HCT116 (cell line): Measurements from ENCODE around the gene NHLRC1. TPM values are rescaled to one million over a fixed set of nuclear protein-coding genes. Genes with fewer than 3 reads are reported as not detected.

Experiments used
- ATAC-seq: fragments of 200-7000 bp; cut with Tn5 transposase; 2 replicates; pipeline ENCODE4 v1.9.1; 2020; ENCODE audit warnings: mild to moderate bottlenecking, moderate library complexity
- BruUV-seq: library from RNA; stranded (reverse); fragments of 400-500 nt; replicated peaks from 2 replicates; lab custom pipeline; 2021; lab: Mats Ljungman, UMichigan
- CTCF ChIA-PET: fragments of 300-600 bp; sonication (Branson Sonifier 250); formaldehyde crosslinking; loops from one replicate; lab custom pipeline; 2021; ENCODE audit warnings: antibody characterized with exemption; lab: Charles Lee
- POLR2A ChIA-PET: fragments of 300-600, 350-600 bp; sonication (Branson Sonifier 250); formaldehyde crosslinking; loops from one replicate; lab custom pipeline; 2021; ENCODE audit warnings: antibody characterized with exemption; lab: Charles Lee
- RAD21 ChIA-PET, 2 experiments: fragments of 300-600 bp; sonication (Branson Sonifier 250); formaldehyde crosslinking; loops; one replicate each; lab custom pipeline; 2023; ENCODE audit warnings: low total read pairs in 2 of 2; ENCODE audit not compliant: uncharacterized antibody in 2 of 2, unreplicated experiment in 2 of 2, low non-redundant PET in 1 of 2; lab: Charles Lee
- DNase-seq: peaks from one replicate; pipeline ENCODE4 v3.0.0-alpha.2; 2010; ENCODE audit warnings: low read depth, low spot score
- H2AFZ ChIP-seq: fragments of 200-600 bp; shearing (Covaris generic), sonication (generic); 2 replicates; pipeline ENCODE4 v1.6.1; 2017; ENCODE audit warnings: low read depth, mixed run types, mixed read lengths, antibody characterized with exemption, low read length; ENCODE audit not compliant: poor library complexity, severe bottlenecking
- H3K27ac ChIP-seq: 2 replicates; pipeline ENCODE4 v1.5.1; 2012; ENCODE audit warnings: low read depth, low read length
- H3K27me3 ChIP-seq: fragments of 200-600 bp; sonication (generic); 2 replicates; pipeline ENCODE4 v1.6.1; 2016; ENCODE audit warnings: mixed run types, low read length, mixed read lengths; ENCODE audit not compliant: insufficient read depth
- H3K36me3 ChIP-seq, 2 experiments: fragments of 200-500 bp in 1 of 2; fragments of 200-600 bp in 1 of 2; sonication (Bioruptor generic) in 1 of 2; sonication (generic) in 1 of 2; 2 replicates each; pipeline versions ENCODE4 v1.5.1 to v1.6.1; 2014 to 2016; ENCODE audit warnings: low read length in 2 of 2, inconsistent platforms in 1 of 2, mixed read lengths in 1 of 2, mixed run types in 1 of 2; ENCODE audit not compliant: insufficient read depth in 2 of 2, control insufficient read depth in 1 of 2
- H3K4me1 ChIP-seq, 2 experiments: fragments of 200-600 bp in 1 of 2; sonication (generic) in 1 of 2; 2 replicates each; pipeline versions ENCODE4 v1.5.1 to v1.6.1; 2012 to 2017; ENCODE audit warnings: low read length in 2 of 2, inconsistent platforms in 1 of 2, mild to moderate bottlenecking in 1 of 2, mixed read lengths in 1 of 2, mixed run types in 1 of 2, moderate library complexity in 1 of 2; ENCODE audit not compliant: insufficient read depth in 2 of 2, control insufficient read depth in 1 of 2
- H3K4me2 ChIP-seq: fragments of 200-600 bp; sonication (generic); 2 replicates; pipeline ENCODE4 v1.6.1; 2017; ENCODE audit warnings: mixed run types, low read length, mixed read lengths
- H3K4me3 ChIP-seq, 2 experiments: fragments of 200-600 bp in 1 of 2; sonication (generic) in 1 of 2; replicated peaks in 1 of 2; 2 replicates each; pipeline ENCODE4 v1.5.1; 2011 to 2016; ENCODE audit warnings: low read length in 2 of 2, control low read depth in 1 of 2, low read depth in 1 of 2, mild to moderate bottlenecking in 1 of 2, mixed read lengths in 1 of 2, mixed run types in 1 of 2
- H3K79me2 ChIP-seq: fragments of 200-600 bp; sonication (generic); 2 replicates; pipeline ENCODE4 v1.6.1; 2017; ENCODE audit warnings: mild to moderate bottlenecking, mixed run types, low read length, moderate library complexity, mixed read lengths; ENCODE audit not compliant: insufficient read depth
- H3K9ac ChIP-seq: fragments of 200-600 bp; sonication (generic); 2 replicates; pipeline ENCODE4 v1.6.1; 2016; ENCODE audit warnings: low read length, mixed read lengths
- H3K9me2 ChIP-seq: fragments of 200-600 bp; sonication (generic), shearing (Covaris generic); 2 replicates; pipeline ENCODE4 v1.6.1; 2017; ENCODE audit warnings: mixed run types, mild to moderate bottlenecking, moderate library complexity; ENCODE audit not compliant: insufficient read depth
- H3K9me3 ChIP-seq, 2 experiments: fragments of 200-500 bp in 1 of 2; fragments of 200-600 bp in 1 of 2; sonication (Bioruptor generic) in 1 of 2; sonication (generic) in 1 of 2; 2 replicates each; pipeline ENCODE4 v1.6.1; 2014 to 2017; ENCODE audit warnings: low read length in 2 of 2, mixed read lengths in 2 of 2, inconsistent platforms in 1 of 2, low read depth in 1 of 2, mild to moderate bottlenecking in 1 of 2, mixed run types in 1 of 2, moderate library complexity in 1 of 2; ENCODE audit not compliant: control insufficient read depth in 1 of 2, insufficient read depth in 1 of 2
- H4K20me1 ChIP-seq: fragments of 200-600 bp; sonication (generic), shearing (Covaris generic); 2 replicates; pipeline ENCODE4 v1.6.1; 2017; ENCODE audit warnings: mixed run types, mild to moderate bottlenecking, moderate library complexity; ENCODE audit not compliant: insufficient read depth
- CEBPB ChIP-seq: IDR thresholded peaks from 2 replicates; pipeline ENCODE4 v1.6.1; 2012; ENCODE audit warnings: low read depth
- ELF1 ChIP-seq: IDR thresholded peaks from 2 replicates; pipeline ENCODE4 v1.6.1; 2012; ENCODE audit warnings: low read depth, borderline replicate concordance
- POLR2A ChIP-seq: IDR thresholded peaks from 2 replicates; pipeline ENCODE4 v1.7.0; 2011; ENCODE audit warnings: borderline replicate concordance; ENCODE audit not compliant: insufficient read depth, insufficient read length; ENCODE audit errors: extremely low read depth
- POLR2AphosphoS5 ChIP-seq: IDR thresholded peaks from 2 replicates; pipeline ENCODE4 v1.6.1; 2011; ENCODE audit warnings: mild to moderate bottlenecking, low read depth, low read length, moderate library complexity
- RAD21 ChIP-seq: IDR thresholded peaks from 2 replicates; pipeline ENCODE4 v1.6.1; 2012; ENCODE audit warnings: low read depth, mild to moderate bottlenecking
- TCF7L2 ChIP-seq: IDR thresholded peaks from 2 replicates; pipeline ENCODE4 v1.7.0; 2011; ENCODE audit warnings: borderline replicate concordance, inconsistent platforms; ENCODE audit not compliant: insufficient read depth, insufficient read length; ENCODE audit errors: extremely low read depth
- ZFX ChIP-seq: fragments of 450-650 bp; IDR thresholded peaks from 2 replicates; pipeline ENCODE4 v1.6.1; 2017
- intact Hi-C: fragments of 100-400 bp; cut with micrococcal nuclease; formaldehyde crosslinking; loops from 2 replicates; pipeline ENCODE4 v1.10.0; 2022
- total RNA-seq: library from RNA; stranded (reverse); gene quantifications from one replicate; pipeline ENCODE4 v1.2.1, GENCODE V29; 2021; ENCODE audit not compliant: unreplicated experiment
- TF ChIP-seq, protein P1 (sequence below), 3 experiments: fragments of 200-600 bp in 1 of 3; sonication (generic) in 1 of 3; IDR thresholded peaks in 2 of 3; conservative IDR thresholded peaks in 1 of 3; 2 replicates each; pipeline ENCODE4 v1.5.1; 2012 to 2017; ENCODE audit warnings: low read depth in 2 of 3, low read length in 2 of 3, antibody characterized with exemption in 1 of 3, borderline replicate concordance in 1 of 3, control low read depth in 1 of 3, mild to moderate bottlenecking in 1 of 3, mixed read lengths in 1 of 3, mixed run types in 1 of 3, moderate library complexity in 1 of 3; ENCODE audit not compliant: insufficient read depth in 1 of 3
- TF ChIP-seq, protein P2 (sequence below): IDR thresholded peaks from 2 replicates; pipeline ENCODE4 v1.6.1; 2012; ENCODE audit warnings: low read depth

The NHLRC1 gene
- total RNA-seq, 1 experiment from 2014 or later: not detected

DNA sequence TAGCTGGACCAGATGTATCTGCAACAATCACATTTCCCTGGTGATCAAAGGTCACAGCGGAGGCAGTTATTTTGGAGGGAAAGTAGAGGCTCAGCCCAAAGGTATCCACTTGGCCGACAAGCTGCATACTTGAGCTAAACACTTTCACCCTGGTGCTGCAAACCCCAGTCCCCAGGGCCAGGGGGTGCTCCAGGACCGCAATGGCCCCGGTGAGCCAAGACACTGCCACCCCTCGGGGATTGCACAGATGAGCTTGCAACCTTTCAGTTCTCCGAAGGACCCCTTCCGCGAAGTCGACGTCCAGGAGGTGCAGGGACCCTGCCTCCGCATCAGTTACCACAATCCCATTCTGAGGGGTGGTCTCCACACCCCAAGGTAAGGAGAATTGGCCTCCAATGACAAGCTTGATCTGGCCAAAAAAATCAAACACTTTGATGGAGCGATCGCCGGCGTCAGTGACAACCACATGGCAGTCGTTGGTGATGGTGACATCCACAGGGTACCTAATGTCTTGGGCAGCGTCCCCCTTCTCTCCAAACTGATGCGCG, 823 bp downstream of the NHLRC1 start:
- POLR2A ChIA-PET: interaction anchor here (0.6 kb wide), 1 partner anchor 10 kb away, joined by 3 read pairs; no protein-coding TSS in a partner anchor
- RAD21 ChIA-PET: no interaction called here
- no peak overlapping the region for H3K27ac ChIP-seq
- H3K4me1 ChIP-seq: no peaks in the 10 kb centered on the region
- no TSS peak for BruUV-seq
- no peak overlapping the region for H2AFZ ChIP-seq
- ATAC-seq (no peak), DNase-seq (no peak)
- no peaks in the 10 kb centered on the region for H3K9me3 ChIP-seq
- H3K27me3 ChIP-seq: no peaks in the 10 kb centered on the region
- intact Hi-C loops: no loop called here
- TF ChIP-seq, protein P1, sequence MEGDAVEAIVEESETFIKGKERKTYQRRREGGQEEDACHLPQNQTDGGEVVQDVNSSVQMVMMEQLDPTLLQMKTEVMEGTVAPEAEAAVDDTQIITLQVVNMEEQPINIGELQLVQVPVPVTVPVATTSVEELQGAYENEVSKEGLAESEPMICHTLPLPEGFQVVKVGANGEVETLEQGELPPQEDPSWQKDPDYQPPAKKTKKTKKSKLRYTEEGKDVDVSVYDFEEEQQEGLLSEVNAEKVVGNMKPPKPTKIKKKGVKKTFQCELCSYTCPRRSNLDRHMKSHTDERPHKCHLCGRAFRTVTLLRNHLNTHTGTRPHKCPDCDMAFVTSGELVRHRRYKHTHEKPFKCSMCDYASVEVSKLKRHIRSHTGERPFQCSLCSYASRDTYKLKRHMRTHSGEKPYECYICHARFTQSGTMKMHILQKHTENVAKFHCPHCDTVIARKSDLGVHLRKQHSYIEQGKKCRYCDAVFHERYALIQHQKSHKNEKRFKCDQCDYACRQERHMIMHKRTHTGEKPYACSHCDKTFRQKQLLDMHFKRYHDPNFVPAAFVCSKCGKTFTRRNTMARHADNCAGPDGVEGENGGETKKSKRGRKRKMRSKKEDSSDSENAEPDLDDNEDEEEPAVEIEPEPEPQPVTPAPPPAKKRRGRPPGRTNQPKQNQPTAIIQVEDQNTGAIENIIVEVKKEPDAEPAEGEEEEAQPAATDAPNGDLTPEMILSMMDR (IDR thresholded peaks at IDR 0.05 in 2 of 3, conservative IDR thresholded peaks at IDR 0.05 in 1 of 3; ENCODE audit: borderline replicate concordance in 1 of 3, insufficient read depth in 1 of 3, low read depth in 2 of 3, low read length in 2 of 3): 0 out of 6 replicates have a peak, but pooled peaks of 1 of the 3 experiments have one; percentile 10
- TF ChIP-seq CEBPB (no peak), RAD21 (peak; percentile 34)
- H3K9ac ChIP-seq: no peak overlapping the region
- H4K20me1 ChIP-seq: no peaks in the 10 kb centered on the region
- H3K4me3 ChIP-seq: no peak overlapping the region
- H3K4me2 ChIP-seq: no peak overlapping the region
- H3K36me3 ChIP-seq: no peaks in the 10 kb centered on the region
- CTCF ChIA-PET: no interaction called here
- H3K9me2 ChIP-seq: no peaks in the 10 kb centered on the region
- H3K79me2 ChIP-seq: no peaks in the 10 kb centered on the region

DNA sequence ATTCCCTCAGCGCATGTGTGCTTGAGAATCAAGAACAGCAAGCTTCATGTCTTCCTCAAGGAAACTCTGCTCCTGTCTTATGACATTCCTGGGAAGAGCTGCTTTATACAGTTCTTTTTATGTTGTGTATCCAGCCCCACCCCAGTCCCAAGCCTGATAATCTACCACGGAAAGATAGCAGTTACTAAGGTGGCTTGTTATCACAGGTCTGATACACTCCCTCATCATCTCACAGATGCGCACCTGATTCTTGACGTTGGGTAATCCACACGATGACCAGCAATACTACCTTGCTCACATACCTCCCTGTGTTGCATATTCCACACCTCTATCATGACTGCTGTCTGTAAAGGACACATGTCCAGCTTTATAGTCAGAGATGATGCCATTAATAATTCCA, 3.2 kb downstream of the NHLRC1 start:
- no peak overlapping the region for H3K4me3 ChIP-seq
- no peaks in the 10 kb centered on the region for H4K20me1 ChIP-seq
- no peak for TF ChIP-seq ELF1
- TF ChIP-seq ZFX: no peak
- TF ChIP-seq, protein P2, sequence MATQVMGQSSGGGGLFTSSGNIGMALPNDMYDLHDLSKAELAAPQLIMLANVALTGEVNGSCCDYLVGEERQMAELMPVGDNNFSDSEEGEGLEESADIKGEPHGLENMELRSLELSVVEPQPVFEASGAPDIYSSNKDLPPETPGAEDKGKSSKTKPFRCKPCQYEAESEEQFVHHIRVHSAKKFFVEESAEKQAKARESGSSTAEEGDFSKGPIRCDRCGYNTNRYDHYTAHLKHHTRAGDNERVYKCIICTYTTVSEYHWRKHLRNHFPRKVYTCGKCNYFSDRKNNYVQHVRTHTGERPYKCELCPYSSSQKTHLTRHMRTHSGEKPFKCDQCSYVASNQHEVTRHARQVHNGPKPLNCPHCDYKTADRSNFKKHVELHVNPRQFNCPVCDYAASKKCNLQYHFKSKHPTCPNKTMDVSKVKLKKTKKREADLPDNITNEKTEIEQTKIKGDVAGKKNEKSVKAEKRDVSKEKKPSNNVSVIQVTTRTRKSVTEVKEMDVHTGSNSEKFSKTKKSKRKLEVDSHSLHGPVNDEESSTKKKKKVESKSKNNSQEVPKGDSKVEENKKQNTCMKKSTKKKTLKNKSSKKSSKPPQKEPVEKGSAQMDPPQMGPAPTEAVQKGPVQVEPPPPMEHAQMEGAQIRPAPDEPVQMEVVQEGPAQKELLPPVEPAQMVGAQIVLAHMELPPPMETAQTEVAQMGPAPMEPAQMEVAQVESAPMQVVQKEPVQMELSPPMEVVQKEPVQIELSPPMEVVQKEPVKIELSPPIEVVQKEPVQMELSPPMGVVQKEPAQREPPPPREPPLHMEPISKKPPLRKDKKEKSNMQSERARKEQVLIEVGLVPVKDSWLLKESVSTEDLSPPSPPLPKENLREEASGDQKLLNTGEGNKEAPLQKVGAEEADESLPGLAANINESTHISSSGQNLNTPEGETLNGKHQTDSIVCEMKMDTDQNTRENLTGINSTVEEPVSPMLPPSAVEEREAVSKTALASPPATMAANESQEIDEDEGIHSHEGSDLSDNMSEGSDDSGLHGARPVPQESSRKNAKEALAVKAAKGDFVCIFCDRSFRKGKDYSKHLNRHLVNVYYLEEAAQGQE: no peak
- no peak for TF ChIP-seq TCF7L2
- TF ChIP-seq POLR2AphosphoS5: no peak
- no peak for TF ChIP-seq POLR2A
- no peak overlapping the region for H3K27ac ChIP-seq
- no peaks in the 10 kb centered on the region for H3K79me2 ChIP-seq
- ChIA-PET POLR2A (no interaction called here), RAD21 (interaction anchor here in 1 of 2 experiments (0.7 kb wide), 1 partner anchor 67 kb away, joined by 4 read pairs; no protein-coding TSS in a partner anchor), CTCF (no interaction called here)
- intact Hi-C loops: no loop called here
- H3K9me2 ChIP-seq: no peaks in the 10 kb centered on the region
- DNase-seq (no peak), ATAC-seq (no peak)
- no TSS peak for BruUV-seq
- H3K4me1 ChIP-seq: no peaks in the 10 kb centered on the region
- no peak overlapping the region for H2AFZ ChIP-seq
- no peaks in the 10 kb centered on the region for H3K9me3 ChIP-seq
- no peaks in the 10 kb centered on the region for H3K27me3 ChIP-seq
- no peak overlapping the region for H3K4me2 ChIP-seq
- no peaks in the 10 kb centered on the region for H3K36me3 ChIP-seq
- H3K9ac ChIP-seq: no peak overlapping the region
